ENCODE results near the gene SRPK2.

Gene SRPK2

DNA sequence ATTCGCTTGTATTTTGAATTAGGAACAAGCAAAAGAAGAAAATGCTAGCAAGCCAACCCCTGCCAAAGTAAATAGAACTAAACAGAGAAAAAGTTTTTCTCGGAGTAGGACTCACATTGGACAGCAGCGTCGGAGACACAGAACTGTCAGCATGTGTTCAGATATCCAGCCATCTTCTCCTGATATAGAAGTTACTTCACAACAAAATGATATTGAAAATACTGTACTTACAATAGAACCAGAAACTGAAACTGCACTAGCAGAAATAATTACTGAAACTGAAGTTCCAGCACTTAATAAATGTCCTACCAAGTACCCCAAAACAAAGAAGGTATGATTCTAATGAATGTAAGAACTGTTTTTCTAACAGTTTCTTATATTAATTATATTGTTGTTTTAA lies 286.9 kb downstream of the SRPK2 start:
- Mint-ChIP-seq H3K27ac (no peak overlapping the region), H3K9me3 (no peaks in the 10 kb centered on the region), H3K36me3 (ENCODE audit: low read depth) (peaks cover 70% of the 10 kb centered on the region), H3K4me3 (no peak overlapping the region), H3K4me1 (peaks cover 5% of the 10 kb centered on the region), H3K27me3 (ENCODE audit: low read depth) (no peaks in the 10 kb centered on the region)
- TF ChIP-seq, protein P1, sequence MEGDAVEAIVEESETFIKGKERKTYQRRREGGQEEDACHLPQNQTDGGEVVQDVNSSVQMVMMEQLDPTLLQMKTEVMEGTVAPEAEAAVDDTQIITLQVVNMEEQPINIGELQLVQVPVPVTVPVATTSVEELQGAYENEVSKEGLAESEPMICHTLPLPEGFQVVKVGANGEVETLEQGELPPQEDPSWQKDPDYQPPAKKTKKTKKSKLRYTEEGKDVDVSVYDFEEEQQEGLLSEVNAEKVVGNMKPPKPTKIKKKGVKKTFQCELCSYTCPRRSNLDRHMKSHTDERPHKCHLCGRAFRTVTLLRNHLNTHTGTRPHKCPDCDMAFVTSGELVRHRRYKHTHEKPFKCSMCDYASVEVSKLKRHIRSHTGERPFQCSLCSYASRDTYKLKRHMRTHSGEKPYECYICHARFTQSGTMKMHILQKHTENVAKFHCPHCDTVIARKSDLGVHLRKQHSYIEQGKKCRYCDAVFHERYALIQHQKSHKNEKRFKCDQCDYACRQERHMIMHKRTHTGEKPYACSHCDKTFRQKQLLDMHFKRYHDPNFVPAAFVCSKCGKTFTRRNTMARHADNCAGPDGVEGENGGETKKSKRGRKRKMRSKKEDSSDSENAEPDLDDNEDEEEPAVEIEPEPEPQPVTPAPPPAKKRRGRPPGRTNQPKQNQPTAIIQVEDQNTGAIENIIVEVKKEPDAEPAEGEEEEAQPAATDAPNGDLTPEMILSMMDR (IDR thresholded peaks at IDR 0.05; ENCODE audit: unreplicated experiment in 3 of 3) = no peak

DNA sequence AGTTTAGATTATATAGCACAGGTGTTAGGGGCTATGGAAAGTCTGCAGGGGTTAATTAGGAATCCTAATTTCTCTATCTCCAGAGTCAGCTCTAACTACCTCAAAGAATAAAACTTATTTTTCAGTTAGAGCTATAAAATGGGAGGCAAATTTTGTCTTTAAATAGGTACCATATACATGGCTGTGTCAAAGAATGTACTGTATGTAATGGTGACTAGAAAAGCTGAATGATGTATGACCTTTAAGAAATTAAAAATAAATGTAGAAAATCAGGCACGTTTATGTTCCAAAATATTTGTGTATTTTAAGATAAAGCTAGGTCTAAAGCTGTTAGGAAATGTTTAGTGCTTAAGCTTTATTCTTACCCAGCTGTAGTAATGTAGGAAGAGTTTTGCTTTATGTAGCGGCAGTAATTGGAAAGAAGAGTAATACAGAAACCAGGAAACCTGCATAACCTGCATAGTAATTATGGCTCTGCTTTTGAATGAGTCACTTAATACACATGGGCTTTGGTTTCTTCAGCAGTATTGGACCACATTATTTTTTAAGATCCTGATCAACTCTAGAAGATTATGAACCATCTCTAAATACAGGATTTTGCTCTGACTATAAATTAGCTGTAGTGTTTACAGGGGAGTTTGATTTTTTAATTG lies 289.7 kb downstream of the SRPK2 start:
- TF ChIP-seq, protein P1 (IDR thresholded peaks at IDR 0.05; ENCODE audit: unreplicated experiment in 3 of 3) = no peak
- Mint-ChIP-seq H3K36me3 (ENCODE audit: low read depth) (peaks cover 69% of the 10 kb centered on the region), H3K9me3 (no peaks in the 10 kb centered on the region), H3K27me3 (ENCODE audit: low read depth) (no peaks in the 10 kb centered on the region), H3K4me1 (peaks cover 5% of the 10 kb centered on the region), H3K4me3 (no peak overlapping the region), H3K27ac (no peak overlapping the region)

DNA sequence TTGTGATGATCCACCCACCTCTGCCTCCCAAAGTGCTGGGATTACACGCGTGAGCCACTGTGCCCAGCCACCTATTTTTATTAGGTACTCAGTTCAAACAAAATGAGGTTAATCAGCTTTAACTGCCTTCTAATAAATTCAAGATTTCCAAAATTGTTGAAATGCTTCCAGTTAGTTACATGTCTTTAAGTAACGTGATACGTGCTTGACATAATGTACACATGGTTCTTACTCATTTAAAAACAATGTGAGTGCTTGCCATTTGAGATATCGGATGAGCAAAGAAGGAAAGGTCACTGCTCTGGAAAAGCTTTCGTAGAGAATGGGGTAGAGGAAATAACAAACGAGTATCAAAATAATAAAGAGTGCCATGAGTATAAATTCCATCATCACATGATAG lies 291.1 kb downstream of the SRPK2 start:
- no peaks in the 10 kb centered on the region for H3K27me3 Mint-ChIP-seq (ENCODE audit: low read depth)
- TF ChIP-seq, protein P1 (IDR thresholded peaks at IDR 0.05; ENCODE audit: unreplicated experiment in 3 of 3) = no peak
- H3K4me3 Mint-ChIP-seq = no peak overlapping the region

DNA sequence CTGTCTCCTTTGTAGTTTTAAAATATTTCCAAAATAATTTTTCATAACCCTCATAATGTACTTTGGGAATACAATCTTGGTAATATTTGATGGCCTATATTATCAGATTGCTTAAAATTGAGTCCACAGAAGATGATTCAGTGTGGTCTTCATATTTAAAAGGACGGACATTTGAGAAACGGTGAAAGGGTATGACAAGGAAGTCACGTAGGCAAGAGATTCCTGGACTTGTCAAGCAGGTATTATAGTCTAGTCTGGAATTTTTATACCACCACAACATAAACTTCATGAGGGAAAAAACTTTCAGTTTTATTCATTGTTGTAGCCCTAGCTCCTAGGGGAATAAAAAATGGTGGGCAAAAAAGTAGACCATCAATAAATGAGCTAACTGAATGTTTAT lies 292.4 kb downstream of the SRPK2 start:
- TF ChIP-seq, protein P1 (IDR thresholded peaks at IDR 0.05; ENCODE audit: unreplicated experiment in 3 of 3) = no peak
- Mint-ChIP-seq H3K36me3 (ENCODE audit: low read depth) (peaks cover 71% of the 10 kb centered on the region), H3K27ac (no peak overlapping the region), H3K4me1 (peaks cover 5% of the 10 kb centered on the region), H3K4me3 (no peak overlapping the region), H3K9me3 (no peaks in the 10 kb centered on the region), H3K27me3 (ENCODE audit: low read depth) (no peaks in the 10 kb centered on the region)

More for the DNA sequence above, 291.1 kb downstream of the SRPK2 start:
- peaks cover 5% of the 10 kb centered on the region for H3K4me1 Mint-ChIP-seq
- H3K36me3 Mint-ChIP-seq (ENCODE audit: low read depth) = peaks cover 65% of the 10 kb centered on the region
- peak overlapping the region in 2 of 3 experiments; percentile 0 to 8 for H3K27ac Mint-ChIP-seq
- H3K9me3 Mint-ChIP-seq = no peaks in the 10 kb centered on the region

DNA sequence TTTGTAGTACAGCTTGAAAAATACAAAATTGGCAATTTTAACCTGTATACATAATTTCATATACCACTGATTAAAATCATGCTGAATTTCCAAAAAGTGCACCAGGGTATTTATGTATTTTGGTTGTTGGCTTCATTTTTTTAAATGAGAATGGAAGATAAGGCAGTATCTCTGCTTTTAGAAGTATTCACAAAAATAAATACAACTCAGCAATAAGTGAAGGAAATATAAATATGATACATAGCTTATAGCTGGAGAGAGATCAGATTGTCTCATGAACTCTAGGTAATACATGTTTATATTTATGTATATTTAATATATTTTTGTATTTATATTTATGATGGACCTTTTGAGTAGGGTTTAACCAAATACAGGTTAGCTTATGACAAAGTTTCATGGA lies 293.8 kb downstream of the SRPK2 start:
- H3K4me3 Mint-ChIP-seq = no peak overlapping the region
- H3K9me3 Mint-ChIP-seq = no peaks in the 10 kb centered on the region
- H3K27me3 Mint-ChIP-seq (ENCODE audit: low read depth) = no peaks in the 10 kb centered on the region
- H3K36me3 Mint-ChIP-seq (ENCODE audit: low read depth) = peaks cover 71% of the 10 kb centered on the region
- no peak overlapping the region for H3K27ac Mint-ChIP-seq
- TF ChIP-seq, protein P1 (IDR thresholded peaks at IDR 0.05; ENCODE audit: unreplicated experiment in 3 of 3) = no peak
- peaks cover 5% of the 10 kb centered on the region for H3K4me1 Mint-ChIP-seq

DNA sequence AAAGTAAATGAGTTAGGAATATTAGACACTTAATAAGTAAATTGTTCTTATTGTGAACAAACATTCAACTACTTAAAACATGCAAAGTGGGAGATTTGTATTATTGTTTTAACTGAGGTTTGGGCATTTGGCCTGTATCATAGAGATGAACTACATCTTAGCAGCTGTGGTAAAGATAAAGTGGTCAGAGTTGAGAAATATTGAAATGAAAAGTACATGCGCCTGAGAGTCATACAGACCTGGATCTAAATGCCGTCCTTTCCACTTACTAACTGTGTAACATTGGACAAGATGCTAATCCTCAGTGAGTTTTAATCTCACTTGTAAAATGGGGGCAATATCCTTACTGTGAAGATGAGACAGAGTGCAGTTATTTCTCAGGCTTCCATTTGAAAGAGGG lies 300.3 kb downstream of the SRPK2 start:
- no peaks in the 10 kb centered on the region for H3K4me1 Mint-ChIP-seq
- H3K9me3 Mint-ChIP-seq = no peaks in the 10 kb centered on the region
- TF ChIP-seq, protein P1 (IDR thresholded peaks at IDR 0.05; ENCODE audit: unreplicated experiment in 3 of 3) = no peak
- no peak overlapping the region for H3K27ac Mint-ChIP-seq
- H3K27me3 Mint-ChIP-seq (ENCODE audit: low read depth) = no peaks in the 10 kb centered on the region
- H3K4me3 Mint-ChIP-seq = no peak overlapping the region
- peaks cover 66% of the 10 kb centered on the region for H3K36me3 Mint-ChIP-seq (ENCODE audit: low read depth)

Data from nephron (organoid).